ENCODE data around the gene SLC17A9.
"Not testable (repeated sequence)": the region's sequence is repeated elsewhere in the genome, so short reads cannot be mapped to it uniquely, and the experiment has no call there.

The SLC17A9 gene

GRCh38 chr20:62920039-62920645 is 32.4 kb upstream of the SLC17A9 start:
- DNase-seq: no peak

GRCh38 chr20:62921119-62921687 is 31.3 kb upstream of the SLC17A9 start:
- peak; percentile 12 for DNase-seq

- DNase-seq: no peak
Observed at GRCh38 chr20:62922451-62922921, 30.0 kb upstream of the SLC17A9 start.

GRCh38 chr20:62923059-62923668 is 29.3 kb upstream of the SLC17A9 start:
- DNase-seq: not testable (repeated sequence)

- no peak for DNase-seq
Observed at GRCh38 chr20:62923669-62924441, 28.7 kb upstream of the SLC17A9 start.

- DNase-seq: no peak
Observed at GRCh38 chr20:62924442-62925075, 27.9 kb upstream of the SLC17A9 start.

- DNase-seq: no peak
Observed at GRCh38 chr20:62925076-62925419, 27.5 kb upstream of the SLC17A9 start.

- peak; percentile 30 for DNase-seq
Observed at GRCh38 chr20:62925420-62926228, 26.9 kb upstream of the SLC17A9 start.

GRCh38 chr20:62926229-62927127 is 26.0 kb upstream of the SLC17A9 start, which contains the start of gene DIDO1:
Gene DIDO1, minus strand, starts transcription at chr20:62926505.
- DNase-seq: peak; percentile 88

GRCh38 chr20:62927128-62927705 is 25.3 kb upstream of the SLC17A9 start:
- DNase-seq: no peak

- DNase-seq: no peak
Observed at GRCh38 chr20:62928246-62928939, 24.1 kb upstream of the SLC17A9 start.

GRCh38 chr20:62929051-62929538 is 23.4 kb upstream of the SLC17A9 start:
- no peak for DNase-seq

GRCh38 chr20:62931464-62931863 is 21.0 kb upstream of the SLC17A9 start:
- DNase-seq: no peak

- DNase-seq: no peak
Observed at GRCh38 chr20:62933966-62934365, 18.5 kb upstream of the SLC17A9 start.

- no peak for DNase-seq
Observed at GRCh38 chr20:62935204-62935967, 17.1 kb upstream of the SLC17A9 start.

GRCh38 chr20:62935968-62936585 is 16.4 kb upstream of the SLC17A9 start:
- no peak for DNase-seq

GRCh38 chr20:62937268-62938104 is 15.0 kb upstream of the SLC17A9 start:
- DNase-seq: peak; percentile 96

Data from NCI-H1092 treated with DMSO at 0.1 percent for 48 hours (cell line).